ENCODE data around the gene ATL1. TPM values are rescaled to one million over a fixed set of nuclear protein-coding genes. Genes with fewer than 3 reads are reported as not detected.
"Not testable (repeated sequence)": the region's sequence is repeated elsewhere in the genome, so short reads cannot be mapped to it uniquely, and the experiment has no call there.

Gene ATL1
- total RNA-seq, 2 donors from 2014 or later: 0.62 to 1.8 TPM

DNA sequence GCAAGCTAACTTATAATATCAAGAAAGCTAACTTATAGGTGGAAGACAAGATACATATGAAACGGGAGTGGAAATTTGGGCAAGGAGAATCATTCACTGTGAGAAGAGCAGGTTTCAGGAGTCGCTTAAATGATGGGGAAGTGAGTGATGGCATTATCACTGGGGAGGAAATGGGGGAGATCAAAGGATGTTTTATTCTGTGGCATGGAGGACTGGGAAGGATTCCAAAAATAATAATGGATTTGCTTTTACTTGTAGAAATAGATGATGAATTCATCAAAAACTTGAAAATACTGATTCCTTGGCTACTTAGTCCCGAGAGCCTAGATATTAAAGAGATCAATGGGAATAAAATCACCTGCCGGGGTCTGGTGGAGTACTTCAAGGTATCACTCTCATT, 60.4 kb downstream of the ATL1 start:
- Mint-ChIP-seq H3K4me1 (ENCODE audit: low read depth in 2 of 2) (no peaks in the 10 kb centered on the region), H3K4me3 (no peak overlapping the region), H3K36me3 (no peaks in the 10 kb centered on the region), H3K9me3 (no peaks in the 10 kb centered on the region), H3K27ac (no peak overlapping the region), H3K27me3 (peaks cover 0 to 3% of the 10 kb centered on the region in 2 donors)
- DNase-seq (ENCODE audit: low spot score) (no peak), ATAC-seq (no peak)

DNA sequence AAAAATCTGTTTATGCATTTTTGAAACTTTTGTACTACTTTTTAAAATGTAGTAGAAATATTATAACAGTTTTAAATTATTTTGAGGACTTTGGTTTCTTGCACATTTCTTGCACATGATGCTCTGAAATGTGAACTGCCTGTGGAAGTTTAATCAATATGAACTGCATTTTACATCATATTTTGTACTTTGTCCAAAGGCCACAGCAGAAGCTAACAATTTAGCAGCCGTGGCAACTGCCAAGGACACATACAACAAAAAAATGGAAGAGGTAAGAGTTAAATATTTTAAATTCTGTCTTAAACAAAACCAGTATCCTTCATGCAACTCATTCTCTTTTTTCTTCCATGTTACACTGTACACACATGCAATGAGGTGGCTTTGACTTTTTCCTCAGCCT, 63.0 kb downstream of the ATL1 start:
- H3K4me3 Mint-ChIP-seq: no peak overlapping the region
- no peaks in the 10 kb centered on the region for H3K4me1 Mint-ChIP-seq (ENCODE audit: low read depth in 2 of 2)

DNA sequence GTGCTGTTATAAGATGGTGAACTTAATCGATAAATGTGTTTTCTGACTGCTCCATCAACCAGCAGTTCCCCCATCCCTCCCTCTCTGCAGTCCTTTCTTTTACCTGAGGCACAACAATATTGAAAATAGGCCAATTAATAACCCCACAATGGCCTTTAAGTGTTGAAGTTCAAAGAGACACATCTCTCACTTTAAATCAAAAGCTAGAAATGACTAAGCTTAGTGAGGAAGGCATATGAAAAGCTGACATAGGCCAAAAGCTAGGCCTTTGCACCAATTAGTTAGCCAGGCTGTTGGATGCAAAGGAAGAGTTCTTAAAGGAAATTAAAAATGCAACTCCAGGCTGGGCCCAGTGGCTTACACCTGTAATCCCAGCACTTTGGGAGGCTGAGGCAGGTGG, 64.5 kb downstream of the ATL1 start:
- Mint-ChIP-seq H3K9me3 (no peaks in the 10 kb centered on the region), H3K27ac (no peak overlapping the region)

More for the DNA sequence above, 63.0 kb downstream of the ATL1 start:
- ATAC-seq (no peak), DNase-seq (ENCODE audit: low spot score) (no peak)
- H3K36me3 Mint-ChIP-seq: no peaks in the 10 kb centered on the region
- H3K27me3 Mint-ChIP-seq: peaks cover 0 to 3% of the 10 kb centered on the region in 2 donors
- H3K9me3 Mint-ChIP-seq: no peaks in the 10 kb centered on the region
- H3K27ac Mint-ChIP-seq: no peak overlapping the region

DNA sequence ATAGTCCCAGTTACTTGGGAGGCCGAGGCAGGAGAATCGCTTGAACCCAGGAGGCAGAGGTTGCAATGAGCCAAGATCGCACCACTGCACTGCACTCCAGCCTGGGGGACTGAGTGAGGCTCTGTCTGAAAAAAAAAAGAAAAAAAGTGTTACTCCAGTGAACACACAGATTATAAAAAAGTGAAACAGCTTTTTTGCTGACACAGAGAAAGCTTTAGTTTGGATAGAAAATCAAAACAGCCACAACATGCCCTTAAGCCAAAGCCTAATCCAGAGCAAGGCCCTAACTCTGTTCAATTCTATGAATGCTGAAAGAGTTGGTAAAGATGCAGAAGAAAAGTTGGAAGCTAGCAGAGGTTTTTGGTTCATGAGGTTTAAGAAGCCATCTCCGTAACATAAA, 65.0 kb downstream of the ATL1 start:
- H3K27ac Mint-ChIP-seq; H3K4me3 Mint-ChIP-seq; ATAC-seq; H3K36me3 Mint-ChIP-seq; DNase-seq (ENCODE audit: low spot score); H3K9me3 Mint-ChIP-seq; H3K27me3 Mint-ChIP-seq; H3K4me1 Mint-ChIP-seq (ENCODE audit: low read depth in 2 of 2): not testable (repeated sequence)

More for the DNA sequence above, 64.5 kb downstream of the ATL1 start:
- Mint-ChIP-seq H3K4me1 (ENCODE audit: low read depth in 2 of 2) (no peaks in the 10 kb centered on the region), H3K4me3 (no peak overlapping the region), H3K36me3 (no peaks in the 10 kb centered on the region), H3K27me3 (peaks cover 0 to 3% of the 10 kb centered on the region in 2 donors)
- ATAC-seq (no peak), DNase-seq (ENCODE audit: low spot score) (no peak)

DNA sequence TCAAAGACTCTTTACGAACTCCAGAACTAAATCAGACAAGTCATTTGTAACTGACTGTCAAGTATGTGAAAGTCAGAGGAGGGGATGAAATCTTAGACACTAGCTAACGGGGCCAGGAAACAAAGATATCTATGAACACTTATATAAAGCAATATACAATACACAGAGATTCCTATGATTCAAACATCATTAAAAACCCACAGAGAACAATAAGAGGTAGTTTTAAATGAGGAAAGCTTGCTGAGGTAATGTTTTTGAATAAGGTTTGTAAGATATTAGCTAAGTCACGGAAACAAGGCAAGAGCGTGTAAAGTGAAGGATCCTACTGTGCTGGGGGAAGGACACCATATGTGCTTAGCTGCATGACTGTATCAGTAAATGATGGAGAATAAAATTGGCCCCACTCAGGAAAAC, 71.5 kb downstream of the ATL1 start:
- ATAC-seq: no peak
- DNase-seq (ENCODE audit: low spot score): no peak
- no peaks in the 10 kb centered on the region for H3K4me1 Mint-ChIP-seq (ENCODE audit: low read depth in 2 of 2)
- no peaks in the 10 kb centered on the region for H3K36me3 Mint-ChIP-seq
- no peaks in the 10 kb centered on the region for H3K27me3 Mint-ChIP-seq
- no peaks in the 10 kb centered on the region for H3K9me3 Mint-ChIP-seq
- no peak overlapping the region for H3K27ac Mint-ChIP-seq
- H3K4me3 Mint-ChIP-seq: no peak overlapping the region

DNA sequence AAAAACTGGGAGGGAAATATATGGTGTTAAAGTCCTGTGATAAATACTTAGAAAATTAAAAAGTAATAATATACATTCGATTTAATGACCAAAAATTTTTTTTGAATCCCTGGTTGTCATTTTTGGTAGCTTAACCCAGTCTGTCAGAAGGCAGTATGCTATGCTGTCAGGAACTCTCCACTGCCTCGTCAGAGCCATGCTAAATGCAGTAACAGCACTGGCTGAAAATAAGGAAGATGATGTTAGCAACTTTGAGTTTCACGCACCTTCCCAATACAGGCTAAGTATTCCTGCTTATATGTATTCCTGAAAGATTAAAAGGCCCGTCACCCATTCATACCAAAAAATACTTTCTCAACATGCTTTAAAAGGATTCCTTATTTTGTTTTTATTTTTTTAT, 74.0 kb downstream of the ATL1 start:
- ATAC-seq (no peak), DNase-seq (ENCODE audit: low spot score) (no peak)
- Mint-ChIP-seq H3K4me1 (ENCODE audit: low read depth in 2 of 2) (no peaks in the 10 kb centered on the region), H3K4me3 (no peak overlapping the region), H3K36me3 (no peaks in the 10 kb centered on the region), H3K27me3 (no peaks in the 10 kb centered on the region), H3K9me3 (no peaks in the 10 kb centered on the region), H3K27ac (no peak overlapping the region)

DNA sequence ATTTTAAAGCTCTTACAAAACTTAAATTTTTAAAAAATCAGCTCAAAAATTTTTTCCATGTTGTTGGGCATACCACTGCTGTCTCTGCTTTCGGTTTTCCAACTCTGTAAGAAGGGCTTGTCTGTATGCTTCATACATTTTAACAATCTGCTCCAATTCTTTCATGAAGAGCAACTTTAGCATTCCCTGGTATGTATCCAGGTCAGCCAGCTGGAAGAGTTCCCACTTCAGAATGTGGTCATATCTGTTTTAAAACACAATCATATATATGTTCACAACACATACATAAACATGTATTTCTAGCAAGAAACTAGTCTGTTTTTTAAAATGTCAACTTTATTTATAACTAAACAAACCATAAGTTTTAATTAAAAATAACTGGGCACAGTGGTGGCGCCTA, 75.2 kb downstream of the ATL1 start:
- DNase-seq (ENCODE audit: low spot score) (no peak), ATAC-seq (no peak)
- Mint-ChIP-seq H3K36me3 (no peaks in the 10 kb centered on the region), H3K4me1 (ENCODE audit: low read depth in 2 of 2) (no peaks in the 10 kb centered on the region), H3K4me3 (no peak overlapping the region), H3K27ac (no peak overlapping the region), H3K9me3 (no peaks in the 10 kb centered on the region), H3K27me3 (no peaks in the 10 kb centered on the region)

DNA sequence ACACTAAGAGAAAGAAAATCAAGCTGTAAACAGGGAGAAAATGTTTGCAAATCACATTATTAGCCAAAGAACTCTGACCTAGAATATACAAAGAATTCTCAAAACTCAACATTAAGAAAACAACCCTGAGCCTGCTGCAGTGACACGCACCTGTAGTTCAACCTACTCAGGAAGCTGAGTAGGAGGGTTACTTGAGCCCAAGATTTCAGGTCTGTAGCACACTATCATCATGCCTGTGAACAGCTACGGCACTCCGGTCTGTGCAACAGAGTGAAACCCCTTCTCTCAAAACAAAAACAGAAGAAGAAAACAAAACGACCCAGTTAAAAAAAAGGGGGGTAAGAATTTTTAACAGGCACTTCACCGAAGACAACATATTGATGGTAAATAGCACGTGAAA, 87.3 kb downstream of the ATL1 start:
- DNase-seq (ENCODE audit: low spot score): no peak
- Mint-ChIP-seq H3K27ac (no peak overlapping the region), H3K36me3 (no peaks in the 10 kb centered on the region)

DNA sequence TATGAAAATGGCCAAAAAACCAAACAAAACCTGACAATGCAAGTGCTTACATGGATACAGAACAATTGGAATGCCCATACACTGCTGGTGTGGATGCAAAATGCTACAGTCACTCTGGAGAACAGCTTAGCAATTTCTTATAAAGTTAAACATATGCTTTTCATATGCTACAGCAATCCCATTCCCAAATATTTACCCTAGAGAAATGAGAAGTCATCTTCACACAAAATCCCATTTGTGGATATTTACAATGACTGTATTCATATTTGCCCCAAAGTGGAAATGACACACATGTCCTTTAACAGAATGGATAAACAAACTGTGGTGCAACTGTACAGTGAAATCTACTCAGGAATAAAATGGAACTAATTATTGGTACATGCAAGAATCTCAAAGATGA, 87.8 kb downstream of the ATL1 start:
- no peak overlapping the region for H3K27ac Mint-ChIP-seq
- no peaks in the 10 kb centered on the region for H3K36me3 Mint-ChIP-seq
- no peaks in the 10 kb centered on the region for H3K9me3 Mint-ChIP-seq
- no peaks in the 10 kb centered on the region for H3K27me3 Mint-ChIP-seq
- no peak for ATAC-seq
- no peak for DNase-seq (ENCODE audit: low spot score)
- H3K4me1 Mint-ChIP-seq (ENCODE audit: low read depth in 2 of 2): no peaks in the 10 kb centered on the region
- no peak overlapping the region for H3K4me3 Mint-ChIP-seq

More for the DNA sequence above, 87.3 kb downstream of the ATL1 start:
- Mint-ChIP-seq H3K4me1 (ENCODE audit: low read depth in 2 of 2) (no peaks in the 10 kb centered on the region), H3K4me3 (no peak overlapping the region), H3K9me3 (no peaks in the 10 kb centered on the region), H3K27me3 (no peaks in the 10 kb centered on the region)
- no peak for ATAC-seq

DNA sequence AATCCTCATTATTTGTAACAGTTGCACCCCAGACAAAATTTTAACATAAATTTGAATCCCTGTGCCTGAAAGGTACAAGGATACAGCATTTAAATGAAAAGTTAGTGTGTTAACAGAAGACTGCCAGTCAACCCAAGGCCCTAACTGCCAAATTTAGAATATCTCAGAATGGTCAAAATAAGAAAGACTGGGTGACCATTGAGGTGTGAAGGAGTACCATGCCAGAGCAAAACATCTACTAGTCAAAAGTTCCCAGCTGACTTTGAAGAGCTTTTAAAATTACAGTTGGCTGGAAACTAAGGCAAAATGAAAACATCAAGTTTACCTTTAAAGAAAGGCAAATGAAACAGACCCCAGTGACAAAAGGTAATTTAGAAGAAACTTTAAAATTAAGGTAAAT, 89.7 kb downstream of the ATL1 start:
- H3K27me3 Mint-ChIP-seq: no peaks in the 10 kb centered on the region
- ATAC-seq: no peak
- no peak overlapping the region for H3K4me3 Mint-ChIP-seq
- H3K9me3 Mint-ChIP-seq: no peaks in the 10 kb centered on the region
- no peak for DNase-seq (ENCODE audit: low spot score)
- H3K27ac Mint-ChIP-seq: no peak overlapping the region
- H3K4me1 Mint-ChIP-seq (ENCODE audit: low read depth in 2 of 2): no peaks in the 10 kb centered on the region
- H3K36me3 Mint-ChIP-seq: no peaks in the 10 kb centered on the region

DNA sequence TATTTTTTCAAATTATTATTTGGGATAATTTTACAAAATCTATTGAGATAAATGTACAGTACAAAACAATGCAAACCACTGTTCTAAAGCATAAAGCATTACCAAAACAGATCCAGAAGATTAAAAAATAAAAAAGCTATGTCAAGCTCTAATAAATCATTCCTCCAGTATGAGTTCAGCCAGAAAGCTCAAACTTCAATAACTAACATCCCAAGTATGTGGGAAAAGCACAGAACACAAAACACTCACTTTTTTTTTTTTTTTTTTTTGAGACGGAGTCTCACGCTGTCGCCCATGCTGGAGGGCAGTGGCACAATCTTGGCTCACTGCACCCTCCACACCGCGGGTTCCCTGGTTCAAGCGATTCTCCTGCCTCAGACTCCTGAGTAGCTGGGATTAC, 96.8 kb downstream of the ATL1 start:
- ATAC-seq (no peak), DNase-seq (ENCODE audit: low spot score) (no peak)
- no peak overlapping the region for H3K4me3 Mint-ChIP-seq
- H3K9me3 Mint-ChIP-seq: no peaks in the 10 kb centered on the region
- peaks cover 6 to 10% of the 10 kb centered on the region in 2 donors for H3K4me1 Mint-ChIP-seq (ENCODE audit: low read depth in 2 of 2)
- peaks cover 7% of the 10 kb centered on the region for H3K36me3 Mint-ChIP-seq
- H3K27me3 Mint-ChIP-seq: no peaks in the 10 kb centered on the region
- no peak overlapping the region for H3K27ac Mint-ChIP-seq

DNA sequence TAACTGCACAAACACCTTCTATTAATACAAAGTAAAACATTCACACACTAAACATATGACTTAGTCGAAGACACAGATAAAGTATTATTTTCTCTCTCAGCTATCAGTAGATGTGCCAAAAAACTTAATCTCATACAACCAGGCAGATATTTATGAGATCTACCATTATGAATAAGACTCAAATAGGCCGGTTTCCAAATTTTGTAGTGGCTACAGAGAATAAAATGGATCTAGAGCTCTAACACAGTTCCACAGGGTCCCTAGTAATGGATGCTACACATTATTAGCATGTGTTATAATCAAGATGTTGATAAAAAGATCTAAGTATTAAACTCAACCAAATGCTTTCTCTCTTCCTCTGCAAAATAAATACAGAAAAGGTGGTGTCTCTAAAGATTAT, 97.8 kb downstream of the ATL1 start:
- H3K4me3 Mint-ChIP-seq: no peak overlapping the region
- H3K4me1 Mint-ChIP-seq (ENCODE audit: low read depth in 2 of 2): peaks cover 6 to 10% of the 10 kb centered on the region in 2 donors
- DNase-seq (ENCODE audit: low spot score): no peak
- peaks cover 0 to under 1% of the 10 kb centered on the region in 2 donors for H3K27me3 Mint-ChIP-seq
- peaks cover 7% of the 10 kb centered on the region for H3K36me3 Mint-ChIP-seq
- H3K27ac Mint-ChIP-seq: no peak overlapping the region
- ATAC-seq: no peak
- H3K9me3 Mint-ChIP-seq: no peaks in the 10 kb centered on the region

DNA sequence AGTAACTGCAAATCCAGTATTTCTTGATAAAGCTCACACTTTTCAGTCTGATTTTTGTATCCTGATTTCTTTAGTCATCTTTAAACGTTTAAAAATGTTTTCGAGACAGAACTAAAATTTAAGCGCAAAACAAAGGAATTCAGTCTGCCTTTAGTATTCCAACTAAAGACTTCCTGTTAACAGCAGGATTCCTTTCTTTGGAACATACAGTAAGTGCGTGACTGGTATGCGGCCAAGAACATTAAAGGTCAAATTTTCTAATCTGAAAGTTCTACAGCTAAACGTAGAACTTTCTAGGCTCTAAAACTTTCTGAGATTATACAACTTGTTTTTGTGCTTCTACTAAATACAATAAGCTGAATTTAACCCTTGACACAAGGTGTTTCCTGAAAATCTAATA, 98.3 kb downstream of the ATL1 start:
- ATAC-seq (no peak), DNase-seq (ENCODE audit: low spot score) (no peak)
- Mint-ChIP-seq H3K9me3 (no peaks in the 10 kb centered on the region), H3K27ac (no peak overlapping the region), H3K4me3 (no peak overlapping the region), H3K4me1 (ENCODE audit: low read depth in 2 of 2) (peaks cover 6 to 10% of the 10 kb centered on the region in 2 donors), H3K36me3 (peaks cover 7% of the 10 kb centered on the region), H3K27me3 (peaks cover 0 to 2% of the 10 kb centered on the region in 2 donors)

DNA sequence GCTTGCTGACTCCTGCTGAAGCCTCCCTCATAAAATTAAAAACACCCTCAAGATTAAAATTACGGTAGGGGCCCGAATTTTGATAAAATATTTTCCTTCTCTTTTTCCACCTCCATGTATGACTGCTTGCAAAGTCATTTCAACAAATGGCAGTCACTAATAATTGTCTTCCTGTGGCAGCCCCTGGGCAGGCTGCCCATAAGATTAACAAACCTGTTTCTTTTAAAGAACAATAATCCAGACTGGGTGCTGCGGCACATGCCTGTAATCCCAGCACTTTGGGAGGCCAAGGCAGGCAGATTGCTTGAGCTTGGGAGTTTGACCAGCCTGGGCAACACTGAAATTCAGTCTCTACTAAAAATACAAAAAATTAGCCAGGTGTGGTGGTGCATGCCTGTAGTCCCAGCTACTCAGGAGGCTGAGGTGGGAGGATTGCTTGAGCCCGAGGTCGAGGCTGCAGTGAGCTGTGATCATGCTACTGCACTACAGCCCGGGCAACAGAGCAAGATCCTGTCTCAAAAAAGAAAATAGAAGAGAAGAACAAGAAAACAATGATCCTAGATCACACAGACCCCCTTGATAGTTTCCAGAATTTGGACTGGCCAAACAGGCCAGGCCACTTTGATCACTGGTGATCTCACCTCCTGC, 99.5 kb downstream of the ATL1 start:
- Mint-ChIP-seq H3K27me3 (peaks cover 0 to 8% of the 10 kb centered on the region in 2 donors), H3K9me3 (no peaks in the 10 kb centered on the region), H3K27ac (no peak overlapping the region), H3K4me1 (ENCODE audit: low read depth in 2 of 2) (peaks cover 6 to 10% of the 10 kb centered on the region in 2 donors), H3K4me3 (no peak overlapping the region), H3K36me3 (peaks cover 7% of the 10 kb centered on the region)
- no peak for ATAC-seq
- DNase-seq (ENCODE audit: low spot score): no peak

DNA sequence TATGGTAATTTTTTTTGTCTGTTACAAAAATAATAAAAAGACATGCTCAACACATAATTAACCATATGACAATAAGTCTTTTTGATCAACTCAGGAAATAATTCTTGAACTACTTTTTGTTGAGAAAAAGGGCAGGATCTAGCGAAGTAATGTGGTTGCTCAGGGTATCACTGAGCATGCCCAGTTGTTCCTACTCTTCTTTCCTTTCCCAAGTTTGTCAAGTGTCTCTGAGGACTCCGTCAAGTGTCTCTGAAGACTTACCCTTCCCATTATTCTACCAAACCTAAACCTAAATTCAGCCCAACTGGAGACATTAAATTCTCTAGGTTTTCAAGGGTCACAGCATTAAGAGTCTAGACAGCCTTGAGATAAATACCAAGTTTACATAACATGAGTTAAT, 104.6 kb downstream of the ATL1 start:
- H3K36me3 Mint-ChIP-seq; H3K9me3 Mint-ChIP-seq; DNase-seq (ENCODE audit: low spot score); ATAC-seq; H3K4me3 Mint-ChIP-seq; H3K27me3 Mint-ChIP-seq; H3K27ac Mint-ChIP-seq: not testable (repeated sequence)
- H3K4me1 Mint-ChIP-seq (ENCODE audit: low read depth in 2 of 2): peaks cover 15 to 19% of the 10 kb centered on the region in 2 donors

All from natural killer cell treated with Interleukin-12 subunit alpha and Interleukin-12 subunit beta and Interleukin-15 and Interleukin-18, amount 100 ng/mL, for 72 hours (primary cell).